HG03521 (cell line): Measurements from ENCODE around the gene IGF2BP2.

Source experiments
- ATAC-seq: cut with Tn5 transposase; IDR thresholded peaks from one replicate; pipeline ENCODE4 v1.9.1; 2021; ENCODE audit warnings: mild to moderate bottlenecking, moderate library complexity; ENCODE audit not compliant: unreplicated experiment

Gene IGF2BP2

DNA sequence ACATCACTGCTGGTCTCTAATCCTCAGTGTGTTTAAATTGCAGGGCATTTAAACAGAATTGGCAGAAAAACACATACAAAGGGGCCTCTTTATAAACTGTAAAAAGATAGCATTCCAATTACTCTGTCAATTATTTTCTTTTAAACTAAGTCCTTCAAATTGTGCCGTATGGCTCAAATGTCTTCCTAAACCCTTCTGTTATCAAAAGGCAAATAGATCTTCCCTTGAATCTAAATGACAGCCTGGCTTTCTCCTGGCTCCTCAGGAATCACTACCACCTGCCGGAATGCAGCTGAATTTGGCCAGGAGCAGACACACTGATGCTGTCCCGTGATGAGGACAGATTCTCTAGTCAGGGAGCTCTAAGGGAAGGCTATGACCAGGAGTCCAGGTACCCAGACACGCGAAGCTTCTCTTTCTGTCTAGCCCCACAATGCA, 85.6 kb downstream of the IGF2BP2 start:
- ATAC-seq, result no peak

DNA sequence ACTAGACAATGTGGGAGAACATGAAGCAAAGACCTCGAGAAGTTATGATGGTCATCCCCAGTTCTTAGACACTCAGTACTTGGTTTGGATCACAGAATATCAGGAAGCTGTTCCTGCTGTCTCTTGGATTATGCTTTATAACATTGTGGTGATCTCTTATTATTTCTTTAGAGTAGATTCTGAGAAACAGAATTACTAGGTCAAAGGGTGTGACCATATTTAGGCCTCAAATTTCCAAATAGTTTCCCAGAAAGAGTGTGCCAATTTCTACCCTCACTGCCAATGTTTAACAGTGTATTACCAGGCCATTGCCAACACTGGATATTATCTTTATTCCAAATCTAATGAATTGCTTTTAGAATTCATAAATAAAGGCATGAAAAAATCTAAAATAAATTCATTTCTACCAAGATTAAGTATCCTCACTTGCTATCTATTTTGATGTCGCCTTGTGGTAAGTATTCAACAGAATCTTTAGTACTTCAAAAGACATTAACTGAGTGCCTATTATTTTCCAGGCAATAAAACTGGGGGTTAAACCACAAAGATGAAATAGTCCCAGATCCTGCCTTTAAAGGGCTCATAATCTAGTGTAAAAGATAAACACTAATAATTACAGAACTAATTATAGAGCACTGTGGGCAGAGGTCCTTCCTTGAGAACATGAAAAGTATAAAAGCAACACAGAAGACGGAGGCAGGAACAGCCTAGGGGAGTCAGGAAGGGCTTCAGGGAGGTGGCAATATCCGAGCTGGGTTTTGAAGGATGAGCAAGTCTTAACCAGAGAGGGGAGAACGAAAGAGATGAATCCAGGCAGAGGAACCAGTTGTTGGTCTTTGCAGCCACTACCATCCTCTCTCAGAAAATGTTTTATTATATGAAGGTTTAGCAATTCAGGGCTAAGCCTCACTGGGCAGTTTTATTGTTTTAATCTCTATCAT, 86.8 kb downstream of the IGF2BP2 start:
- no peak for ATAC-seq

DNA sequence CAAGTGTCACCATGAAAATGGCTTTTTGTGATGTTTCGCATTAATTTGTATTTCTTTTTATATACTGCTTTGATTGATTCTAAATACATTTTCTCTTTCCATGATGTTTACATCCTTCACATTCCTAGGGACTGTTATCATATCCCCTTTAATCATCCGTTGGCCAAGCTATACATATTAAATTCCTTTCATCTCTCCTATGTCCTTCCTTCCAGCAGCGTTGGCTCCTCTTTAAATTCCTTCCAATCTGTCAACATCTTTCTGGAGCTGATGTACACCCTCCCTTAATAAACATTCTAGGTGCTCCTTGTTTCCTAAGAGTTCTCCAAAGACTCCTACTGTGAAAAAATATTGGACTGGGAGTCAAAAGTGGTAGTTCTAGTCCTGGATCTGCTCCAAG, 87.8 kb downstream of the IGF2BP2 start:
- no peak for ATAC-seq

DNA sequence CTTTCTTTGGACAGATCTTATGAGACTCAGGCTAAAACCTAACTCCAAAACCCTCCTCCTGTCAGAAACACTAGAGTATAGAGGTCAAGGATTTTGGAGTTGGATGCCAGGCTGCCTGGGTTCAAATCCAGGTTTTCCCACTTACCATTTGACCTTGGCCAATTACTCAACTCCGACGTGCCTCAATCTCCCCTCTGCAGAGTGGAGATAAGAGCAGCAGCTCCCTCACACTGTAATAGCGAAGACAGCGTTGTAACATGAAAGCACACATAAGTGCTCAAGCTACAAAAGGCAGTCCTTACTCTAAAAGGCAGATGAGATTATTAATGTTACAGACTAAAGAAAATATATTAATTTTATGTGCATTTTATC, 90.1 kb downstream of the IGF2BP2 start:
- no peak for ATAC-seq

DNA sequence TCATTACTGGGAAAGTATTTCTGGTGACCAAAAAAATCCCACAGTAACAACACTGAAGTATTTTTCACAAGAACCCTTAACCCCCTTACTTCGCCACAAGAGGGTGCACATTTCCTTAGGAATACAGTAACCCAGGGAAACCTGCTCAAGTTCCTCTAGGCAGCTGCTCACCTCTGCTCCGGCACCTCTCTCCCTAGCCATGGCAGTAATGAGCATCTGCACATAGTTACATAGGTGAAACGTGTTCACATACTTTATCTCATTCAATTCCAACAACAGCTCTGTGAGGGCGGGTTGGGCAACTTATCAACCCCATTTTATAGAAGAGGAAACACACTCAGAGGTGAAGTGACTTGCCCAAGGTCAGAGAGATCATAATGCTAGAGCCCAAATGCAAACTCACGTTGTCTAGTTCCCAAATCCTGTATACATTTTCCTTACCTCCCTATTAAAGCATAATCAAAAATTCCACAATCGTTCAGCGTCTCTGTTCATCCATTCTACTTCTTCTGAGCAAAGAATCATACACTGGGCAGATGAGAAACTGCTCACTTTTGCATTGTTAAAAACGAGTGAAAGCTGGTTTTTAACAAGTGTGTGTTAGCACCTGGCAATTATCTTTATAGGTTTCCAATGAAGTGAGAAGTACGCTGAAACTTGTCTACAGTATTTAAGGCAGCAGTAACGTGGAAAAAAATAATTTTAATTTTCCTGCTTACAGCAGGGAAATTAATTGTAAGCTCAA, 90.7 kb downstream of the IGF2BP2 start:
- no peak for ATAC-seq

DNA sequence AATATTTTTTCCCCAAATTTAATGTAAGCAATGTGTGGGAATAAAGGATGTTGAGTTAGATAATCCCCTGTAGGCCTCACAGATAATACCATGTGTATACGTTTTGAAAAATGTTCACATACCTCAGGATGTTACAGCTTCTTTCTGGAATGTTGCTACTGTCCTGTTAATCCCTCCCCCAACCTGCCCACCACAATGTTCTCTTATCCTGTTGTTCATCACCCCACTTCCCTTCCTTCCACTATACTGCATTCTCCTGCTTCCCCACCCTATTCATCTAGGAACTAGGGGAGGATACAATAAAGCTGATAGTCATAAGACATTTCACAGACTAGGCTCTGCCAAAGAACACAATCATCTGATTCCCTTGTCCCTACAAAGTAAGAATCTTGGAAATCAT, 92.1 kb downstream of the IGF2BP2 start:
- ATAC-seq, result no peak

DNA sequence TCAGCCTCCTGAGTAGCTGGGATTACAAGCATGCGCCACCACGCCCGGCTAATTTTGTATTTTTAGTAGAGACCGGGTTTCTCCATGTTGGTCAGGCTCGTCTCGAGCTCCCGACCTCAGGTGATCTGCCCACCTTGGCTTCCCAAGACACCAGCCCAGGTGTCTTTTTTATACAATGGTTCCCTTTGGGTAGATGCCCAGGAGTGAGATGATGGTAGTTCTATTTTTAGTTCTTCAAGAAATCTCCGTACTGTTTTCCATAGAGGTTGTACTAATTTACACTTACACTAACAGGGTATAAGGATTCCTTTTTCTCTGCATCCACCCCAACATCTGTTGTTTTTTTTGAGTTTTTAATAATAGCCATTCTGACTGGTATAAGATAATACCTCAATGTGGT, 94.3 kb downstream of the IGF2BP2 start:
- no peak for ATAC-seq

DNA sequence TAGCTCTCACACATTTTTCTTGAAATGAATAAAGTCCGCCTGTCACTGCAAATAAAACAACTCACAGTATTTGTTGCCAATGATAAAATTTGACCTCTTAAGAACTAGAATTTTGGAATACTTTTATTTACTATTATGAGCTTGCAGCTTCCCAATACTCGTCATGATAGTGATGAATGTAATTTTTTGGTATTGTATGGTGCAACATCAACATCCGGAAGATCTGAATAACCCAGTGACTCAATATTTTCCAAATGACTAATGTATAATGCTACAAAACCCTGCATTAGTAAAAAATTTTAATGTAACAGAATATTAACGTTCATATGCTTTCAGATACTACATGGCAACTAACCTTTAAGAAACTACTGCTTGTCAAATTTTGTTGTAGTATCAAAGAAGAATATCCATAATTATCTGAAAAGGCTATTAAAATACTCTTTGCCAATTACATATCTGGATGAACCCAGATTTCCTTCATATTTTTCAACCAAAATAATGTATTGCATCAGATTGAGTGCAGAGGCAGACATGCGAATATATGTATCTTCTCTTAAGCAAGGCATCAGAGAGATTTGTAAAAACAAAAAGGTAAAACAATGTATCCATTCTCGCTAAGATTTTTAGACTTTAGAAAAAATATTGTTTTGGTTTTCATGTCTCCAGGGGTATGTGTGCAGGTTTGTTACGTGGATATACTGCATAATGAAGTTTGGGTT, 95.3 kb downstream of the IGF2BP2 start:
- ATAC-seq, result no peak

DNA sequence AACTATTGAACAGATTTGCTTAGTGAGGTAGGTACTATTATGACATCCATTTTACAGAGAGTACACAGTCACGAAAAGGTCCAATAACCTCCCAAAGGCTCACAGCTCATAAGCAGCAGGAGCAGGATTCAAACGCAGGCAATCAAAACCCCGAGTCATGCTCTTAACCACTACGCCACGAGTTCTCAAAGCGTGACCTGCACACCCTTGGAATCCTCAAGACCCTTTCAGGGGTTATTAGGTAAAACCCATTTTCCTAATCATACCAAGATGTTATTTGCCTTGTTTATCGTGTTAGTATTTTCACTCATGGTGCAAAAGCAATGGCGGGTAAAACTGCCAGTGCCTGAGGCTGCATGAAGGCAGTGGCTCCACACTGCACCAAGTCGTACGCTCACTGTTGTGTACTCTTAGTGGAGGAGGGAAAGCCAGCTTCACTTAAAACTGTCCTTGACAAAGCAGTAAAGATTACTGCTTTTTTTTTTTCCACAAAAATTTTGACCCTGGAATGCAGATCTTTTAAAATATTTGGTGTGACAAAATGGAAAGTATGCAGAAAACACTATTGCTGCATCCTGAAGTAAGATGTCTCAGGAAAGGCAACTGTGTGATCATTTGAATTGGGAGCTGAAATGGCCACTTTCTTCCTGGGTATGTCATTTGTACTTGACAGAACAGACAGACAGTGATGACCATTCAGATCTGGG, 96.1 kb downstream of the IGF2BP2 start:
- ATAC-seq, result no peak

DNA sequence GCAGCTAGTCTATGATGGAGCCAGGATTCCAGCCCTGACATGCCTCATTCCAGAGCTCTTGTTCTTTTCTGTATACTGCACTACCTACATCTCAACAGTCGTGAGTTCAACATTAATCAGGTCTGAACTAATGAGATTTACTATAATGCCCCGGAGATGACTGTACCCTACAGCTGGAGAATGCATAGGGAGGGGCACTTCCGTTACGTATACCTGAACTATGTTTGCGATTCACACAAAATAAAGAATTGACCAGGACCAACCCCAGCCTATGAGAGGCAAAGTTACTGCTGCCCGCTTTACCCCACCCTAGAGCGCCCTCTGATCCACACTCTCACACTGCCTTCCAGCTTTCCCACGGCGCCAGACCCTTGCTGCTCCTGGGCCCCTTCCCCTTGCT, 97.0 kb downstream of the IGF2BP2 start:
- ATAC-seq, result no peak

DNA sequence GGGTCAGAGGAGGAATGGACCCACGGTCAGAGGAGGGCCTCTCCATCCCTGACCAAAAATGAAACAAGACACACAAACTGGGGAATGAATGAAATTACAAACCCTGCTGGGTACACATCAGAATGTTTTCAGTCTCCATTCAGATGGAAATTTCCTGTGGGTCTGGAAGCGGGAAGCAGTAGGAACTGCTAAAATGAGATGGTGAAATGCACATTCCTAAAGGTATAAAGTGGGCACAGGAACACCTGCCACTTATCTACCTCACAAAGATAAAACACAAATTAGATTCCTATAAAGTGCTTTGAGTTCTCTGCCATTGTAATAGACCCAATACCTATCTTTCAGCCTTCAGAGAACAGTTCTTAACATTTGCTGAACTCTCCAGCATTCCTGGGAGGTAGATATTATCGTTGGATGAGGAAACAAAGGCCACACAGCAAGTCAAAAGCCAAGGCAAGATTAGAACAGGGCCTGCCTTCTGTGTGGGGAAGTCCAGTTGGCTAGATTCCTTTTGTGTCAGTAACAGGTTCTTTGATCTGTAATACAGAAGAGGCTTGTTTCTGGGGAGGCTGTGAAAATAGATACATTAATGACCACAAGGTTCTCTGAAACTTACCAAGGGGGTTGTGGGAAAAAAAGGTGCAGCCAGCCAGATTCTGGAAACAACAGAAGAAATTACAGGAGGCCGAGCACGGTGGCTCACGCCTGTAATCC, 98.4 kb downstream of the IGF2BP2 start:
- ATAC-seq, result no peak

DNA sequence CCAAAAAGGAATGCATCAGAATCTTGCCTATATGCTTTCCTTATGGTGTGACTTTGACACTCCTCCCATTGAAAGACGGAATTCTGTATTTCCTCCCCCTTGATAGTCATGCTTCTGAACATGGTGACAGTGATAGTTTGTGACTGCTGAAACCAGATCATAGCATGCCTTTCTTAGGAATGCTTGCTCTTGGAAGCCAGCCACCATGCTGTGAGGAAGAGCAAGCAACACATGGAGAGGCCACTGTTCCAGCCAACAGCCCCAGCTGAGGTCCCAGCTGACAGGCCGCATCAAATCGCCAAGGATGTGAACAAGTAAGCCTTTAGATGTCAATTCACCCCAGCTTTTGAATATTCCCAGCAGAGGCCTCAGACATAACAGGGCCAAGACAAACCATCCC, 100.1 kb downstream of the IGF2BP2 start:
- ATAC-seq, result no peak

DNA sequence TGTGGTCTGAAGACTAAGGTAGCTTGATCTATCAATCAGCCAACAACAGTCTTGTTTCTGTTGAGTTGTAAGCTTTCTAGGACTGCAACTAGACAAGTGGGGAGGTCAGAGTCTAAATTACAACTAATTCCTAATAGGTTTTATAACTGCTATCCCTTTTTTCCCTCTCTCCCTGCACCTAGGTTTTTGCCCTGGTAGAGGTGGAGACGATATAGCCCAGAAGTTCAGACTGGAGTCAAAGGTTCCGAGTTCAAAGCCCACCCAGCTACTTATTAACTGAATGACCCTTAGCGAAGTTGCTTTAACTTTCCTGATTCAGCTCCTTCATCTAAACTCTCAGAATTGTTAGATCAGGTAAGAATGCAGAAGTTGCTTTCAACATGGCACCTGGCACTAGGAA, 100.6 kb downstream of the IGF2BP2 start:
- no peak for ATAC-seq

DNA sequence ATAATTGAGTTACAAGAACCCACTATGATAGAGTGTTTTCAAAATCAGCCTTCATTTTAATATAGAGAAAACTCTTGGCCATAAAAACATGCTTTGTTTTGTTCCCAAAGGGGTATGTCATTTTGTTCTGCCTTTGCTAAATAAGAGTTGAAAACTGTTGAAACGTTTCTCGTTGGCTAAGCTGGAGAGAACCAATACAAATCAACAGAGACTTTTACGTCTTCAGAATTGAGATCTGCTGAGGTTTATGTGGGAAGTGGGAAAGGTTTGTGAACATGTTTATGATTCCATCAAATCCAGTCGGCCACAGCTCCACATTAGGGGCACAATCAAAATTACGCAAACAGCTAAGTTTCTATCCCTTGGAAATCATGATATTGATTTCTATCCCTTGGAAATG, 102.0 kb downstream of the IGF2BP2 start:
- no peak for ATAC-seq

DNA sequence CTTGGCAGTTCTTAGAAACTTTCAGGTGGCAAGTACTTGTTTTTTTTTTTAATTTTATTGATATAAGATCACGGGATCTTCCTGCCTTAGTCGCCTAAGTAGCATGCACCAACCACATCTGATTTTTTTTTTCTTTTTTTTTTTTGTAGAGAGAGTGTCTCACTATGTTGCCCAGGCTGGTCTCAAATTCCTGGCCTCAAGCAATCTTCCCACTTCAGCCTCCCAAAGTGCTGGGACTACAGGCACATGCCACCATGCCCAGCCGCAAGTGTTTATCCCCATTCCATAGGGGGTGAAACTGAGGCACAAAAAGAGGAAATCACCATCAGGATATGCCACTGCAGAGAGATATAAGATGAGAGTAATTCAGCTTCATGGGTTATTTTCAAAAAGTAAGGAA, 102.9 kb downstream of the IGF2BP2 start:
- no peak for ATAC-seq

DNA sequence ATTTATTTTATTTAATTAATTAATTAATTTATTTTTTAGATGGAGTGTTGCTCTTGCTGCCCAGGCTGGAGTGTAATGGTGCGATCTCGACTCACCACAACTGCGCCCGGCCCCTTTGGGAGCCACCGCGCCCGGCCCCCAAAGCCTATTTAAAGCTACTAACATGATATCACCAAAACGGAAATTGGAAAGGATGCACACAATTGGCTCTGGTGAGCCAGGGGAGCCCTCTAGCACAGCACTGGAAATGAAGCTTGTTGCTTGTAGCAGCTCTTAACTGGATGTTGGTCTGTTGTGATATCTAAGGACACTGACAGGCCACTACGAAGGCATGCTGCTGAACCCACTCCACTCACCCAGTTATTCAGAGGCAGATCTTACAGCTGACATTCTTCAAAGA, 104.5 kb downstream of the IGF2BP2 start:
- no peak for ATAC-seq

DNA sequence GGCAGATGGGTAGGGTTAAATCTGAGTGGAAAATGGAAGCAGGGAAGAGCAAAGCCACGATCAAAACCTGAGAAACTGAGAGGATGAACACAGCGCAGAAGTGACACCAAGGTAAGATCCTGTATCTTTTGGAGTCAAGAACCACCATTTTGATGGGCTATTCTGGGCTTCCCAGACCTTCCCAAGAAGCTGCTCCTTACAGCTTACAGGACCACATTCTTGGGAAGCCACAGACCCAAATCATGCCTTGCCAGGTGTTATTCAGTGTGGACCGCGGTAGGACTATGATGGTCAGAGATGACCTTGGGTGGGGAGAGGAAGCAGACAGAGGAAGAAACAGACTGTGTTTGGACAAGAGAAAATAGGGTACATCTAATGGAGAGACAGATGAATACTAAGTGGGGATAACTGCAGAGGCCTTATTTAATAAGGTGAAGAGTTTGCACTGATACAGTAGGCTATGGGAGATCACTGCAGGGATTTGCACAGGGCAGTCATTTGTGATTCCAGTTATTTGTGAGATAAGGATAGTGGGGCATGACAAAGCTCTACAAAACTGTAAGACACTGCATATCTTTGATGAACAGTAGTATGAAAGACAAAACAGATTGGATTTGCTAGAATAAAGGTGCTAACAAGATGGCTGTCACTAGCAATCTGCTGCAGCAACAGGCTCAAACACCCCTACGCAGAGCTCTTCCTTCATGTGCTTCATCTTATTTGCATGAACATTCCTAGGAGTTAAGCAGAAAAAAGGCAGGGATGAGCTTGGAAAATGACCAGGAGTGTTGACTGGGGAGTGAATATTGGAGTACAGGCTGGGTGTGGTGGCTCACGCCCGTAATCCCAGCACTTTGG, 105.9 kb downstream of the IGF2BP2 start:
- ATAC-seq, result no peak

DNA sequence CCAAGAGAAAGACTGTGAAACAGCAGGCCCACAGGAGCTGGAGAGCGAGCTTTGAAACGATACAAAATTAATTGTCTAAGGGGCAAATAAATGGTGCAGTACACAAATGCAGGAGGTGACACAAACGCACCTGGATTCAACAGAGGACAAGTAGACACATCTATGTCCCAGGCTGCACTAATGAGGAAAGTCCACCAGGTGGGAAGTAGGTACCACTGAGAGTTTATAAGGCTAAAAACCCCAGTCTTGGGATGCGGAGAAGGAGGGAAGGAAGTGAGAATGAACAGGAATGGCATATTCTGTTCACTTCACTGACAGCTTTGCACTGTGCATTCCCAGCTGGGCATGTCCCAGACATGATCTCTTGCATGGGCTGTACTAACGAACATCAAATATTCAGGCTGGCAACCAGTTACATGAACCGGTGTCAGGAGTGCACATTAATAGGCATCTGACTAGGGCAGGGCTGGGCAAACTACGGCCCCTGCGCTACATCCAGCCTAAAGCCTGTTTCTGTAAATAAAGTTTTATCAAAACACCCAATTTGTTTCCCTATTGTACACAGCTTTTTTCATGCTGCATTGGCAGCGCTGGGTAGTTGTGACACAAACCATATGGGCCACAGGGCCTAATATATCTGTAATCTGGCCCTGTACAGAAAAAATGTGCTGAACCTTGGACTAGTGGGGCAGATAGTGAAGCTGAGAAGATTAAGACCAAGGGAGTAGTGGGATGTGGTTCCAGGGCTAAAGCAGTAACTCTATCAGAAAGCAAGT, 107.0 kb downstream of the IGF2BP2 start:
- no peak for ATAC-seq

DNA sequence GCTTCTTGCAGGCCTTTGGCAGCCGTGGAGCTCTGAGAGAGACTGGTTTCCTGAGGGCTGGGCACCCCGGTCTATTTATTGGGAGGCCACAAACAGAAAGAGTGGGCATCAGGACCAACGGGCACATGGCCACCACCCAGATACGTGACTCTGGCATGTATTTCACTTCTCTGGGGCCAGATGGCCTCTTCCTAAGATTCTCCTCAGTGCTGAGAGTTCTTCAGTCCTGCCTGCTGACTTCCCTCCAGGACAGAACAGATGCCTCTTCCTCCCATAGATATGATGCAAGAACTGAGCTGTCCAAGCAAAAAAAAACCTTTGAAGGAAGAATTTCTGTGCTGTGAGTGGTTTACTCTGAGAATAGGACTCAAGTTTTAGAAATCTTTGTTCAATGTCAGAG, 107.7 kb downstream of the IGF2BP2 start:
- ATAC-seq, result no peak
